ENCODE measurements around the gene ATG9B.

The ATG9B gene

GRCh38 chr7:150965273-150965830, 58.9 kb downstream of the ATG9B start:
- no peak overlapping the region for H3K9ac ChIP-seq
- H3K79me2 ChIP-seq (ENCODE audit: insufficient read depth, low read depth), result no peaks in the 10 kb centered on the region
- no peak for TF ChIP-seq CTCF (conservative IDR thresholded peaks at IDR 0.05; ENCODE audit: low read depth, low read length)
- no peak overlapping the region for H2AFZ ChIP-seq (ENCODE audit: low read depth)
- no peaks in the 10 kb centered on the region for H4K20me1 ChIP-seq (ENCODE audit: insufficient read depth)
- H3K36me3 ChIP-seq (ENCODE audit: insufficient read depth), result no peaks in the 10 kb centered on the region
- H3K4me2 ChIP-seq, result no peak overlapping the region
- no peaks in the 10 kb centered on the region for H3K27me3 ChIP-seq (ENCODE audit: insufficient read depth, low read depth)
- H3K27ac ChIP-seq, result no peak overlapping the region
- H3K4me3 ChIP-seq (IDR thresholded peaks at IDR 0.05; ENCODE audit: insufficient read depth, low read depth, low read length), result no peak overlapping the region
- H3K4me1 ChIP-seq (ENCODE audit: low read depth, poor library complexity, severe bottlenecking), result no peaks in the 10 kb centered on the region

All from KMS-11 (cell line).